Skeletal muscle satellite cell (primary cell): ENCODE data around the gene ENTPD6. TPM values are rescaled to one million over a fixed set of nuclear protein-coding genes. Genes with fewer than 3 reads are reported as not detected.

Experiments used
- H3K27me3 ChIP-seq: 2 replicates; pipeline ENCODE4 v1.7.0; 2013; ENCODE audit warnings: low read length; ENCODE audit not compliant: control insufficient read depth, insufficient read depth
- H3K36me3 ChIP-seq: 2 replicates; pipeline ENCODE4 v1.7.0; 2013; ENCODE audit warnings: mild to moderate bottlenecking, control low read depth, low read length; ENCODE audit not compliant: insufficient read depth
- H3K4me1 ChIP-seq: 2 replicates; pipeline ENCODE4 v1.7.0; 2013; ENCODE audit warnings: low read length; ENCODE audit not compliant: control insufficient read depth, insufficient read depth
- H3K4me2 ChIP-seq: 2 replicates; pipeline ENCODE4 v1.7.0; 2013; ENCODE audit warnings: mild to moderate bottlenecking, low read length
- H3K4me3 ChIP-seq: 2 replicates; pipeline ENCODE4 v1.7.0; 2013; ENCODE audit warnings: low read length
- H3K9ac ChIP-seq: 2 replicates; pipeline ENCODE4 v1.7.0; 2013; ENCODE audit warnings: mild to moderate bottlenecking, low read depth, low read length, moderate library complexity
- H3K9me3 ChIP-seq: replicated peaks from 2 replicates; pipeline ENCODE4 v1.7.0; 2013; ENCODE audit warnings: mild to moderate bottlenecking, control low read depth, low read length
- total RNA-seq: library from RNA; depleted of rRNA; stranded (reverse); fragments of >200 nt; gene quantifications from 2 replicates; pipeline ENCODE4 v1.2.3, GENCODE V29; 2012; rRNA removed

Gene ENTPD6
- total RNA-seq: 75.4 and 76.6 TPM in 2 replicates

- H3K36me3 ChIP-seq: no peaks in the 10 kb centered on the region
- H3K9ac ChIP-seq: peak within 1 kb of the TSS; percentile 86
- H3K4me2 ChIP-seq: peak within 1 kb of the TSS; percentile 99
- peaks cover 37% of the 10 kb centered on the region for H3K4me1 ChIP-seq
- peak within 1 kb of the TSS; percentile 82 for H3K4me3 ChIP-seq
- H3K27me3 ChIP-seq: peaks cover 14% of the 10 kb centered on the region
- H3K9me3 ChIP-seq: no peaks in the 10 kb centered on the region
Measured at GRCh38 chr20:25195014-25195961, at the start of gene ENTPD6. ENTPD6 (plus strand) TSS chr20:25195712; CDS start chr20:25206537, 10,825 bp downstream.

- no peak overlapping the region for H3K9ac ChIP-seq
- peaks cover 10% of the 10 kb centered on the region for H3K4me1 ChIP-seq
- no peaks in the 10 kb centered on the region for H3K36me3 ChIP-seq
- no peak overlapping the region for H3K4me2 ChIP-seq
- H3K4me3 ChIP-seq: no peak overlapping the region
- peaks cover 76% of the 10 kb centered on the region for H3K27me3 ChIP-seq
- H3K9me3 ChIP-seq: no peaks in the 10 kb centered on the region
Measured at GRCh38 chr20:25146976-25147375, 48.5 kb upstream of the ENTPD6 start.

GRCh38 chr20:25147716-25148115, 47.8 kb upstream of the ENTPD6 start:
- Histone ChIP-seq H3K9me3 (no peaks in the 10 kb centered on the region), H3K36me3 (no peaks in the 10 kb centered on the region), H3K9ac (no peak overlapping the region), H3K4me1 (peaks cover 10% of the 10 kb centered on the region), H3K4me3 (no peak overlapping the region), H3K27me3 (peaks cover 74% of the 10 kb centered on the region), H3K4me2 (no peak overlapping the region)

- Histone ChIP-seq H3K4me3 (peak overlapping the region; percentile 62), H3K4me2 (peak overlapping the region; percentile 83), H3K36me3 (no peaks in the 10 kb centered on the region), H3K9me3 (no peaks in the 10 kb centered on the region), H3K9ac (no peak overlapping the region), H3K27me3 (peaks cover 68% of the 10 kb centered on the region), H3K4me1 (peaks cover 10% of the 10 kb centered on the region)
Measured at GRCh38 chr20:25148181-25148981, 47.1 kb upstream of the ENTPD6 start.

- Histone ChIP-seq H3K4me2 (peak overlapping the region; percentile 83), H3K9me3 (no peaks in the 10 kb centered on the region), H3K36me3 (no peaks in the 10 kb centered on the region), H3K4me3 (peak overlapping the region; percentile 62), H3K27me3 (peaks cover 68% of the 10 kb centered on the region), H3K9ac (no peak overlapping the region), H3K4me1 (peaks cover 10% of the 10 kb centered on the region)
Measured at GRCh38 chr20:25148982-25149846, 46.3 kb upstream of the ENTPD6 start.

GRCh38 chr20:25150016-25150415, 45.5 kb upstream of the ENTPD6 start:
- Histone ChIP-seq H3K27me3 (peaks cover 65% of the 10 kb centered on the region), H3K4me2 (no peak overlapping the region), H3K9me3 (no peaks in the 10 kb centered on the region), H3K4me3 (no peak overlapping the region), H3K9ac (no peak overlapping the region), H3K4me1 (peaks cover 10% of the 10 kb centered on the region), H3K36me3 (no peaks in the 10 kb centered on the region)

GRCh38 chr20:25158043-25158442, 37.5 kb upstream of the ENTPD6 start:
- H3K9me3 ChIP-seq: no peaks in the 10 kb centered on the region
- no peak overlapping the region for H3K9ac ChIP-seq
- no peak overlapping the region for H3K4me2 ChIP-seq
- no peaks in the 10 kb centered on the region for H3K4me1 ChIP-seq
- no peak overlapping the region for H3K4me3 ChIP-seq
- no peaks in the 10 kb centered on the region for H3K36me3 ChIP-seq
- H3K27me3 ChIP-seq: peaks cover 40% of the 10 kb centered on the region

- Histone ChIP-seq H3K9ac (no peak overlapping the region), H3K36me3 (no peaks in the 10 kb centered on the region), H3K4me2 (no peak overlapping the region), H3K27me3 (peaks cover 31% of the 10 kb centered on the region), H3K4me3 (no peak overlapping the region), H3K4me1 (no peaks in the 10 kb centered on the region), H3K9me3 (no peaks in the 10 kb centered on the region)
Measured at GRCh38 chr20:25160467-25160866, 35.0 kb upstream of the ENTPD6 start.

GRCh38 chr20:25160897-25161296, 34.6 kb upstream of the ENTPD6 start:
- no peaks in the 10 kb centered on the region for H3K36me3 ChIP-seq
- no peaks in the 10 kb centered on the region for H3K9me3 ChIP-seq
- no peak overlapping the region for H3K9ac ChIP-seq
- H3K4me2 ChIP-seq: no peak overlapping the region
- H3K4me3 ChIP-seq: no peak overlapping the region
- H3K27me3 ChIP-seq: peaks cover 27% of the 10 kb centered on the region
- no peaks in the 10 kb centered on the region for H3K4me1 ChIP-seq

GRCh38 chr20:25165128-25165527, 30.4 kb upstream of the ENTPD6 start:
- Histone ChIP-seq H3K4me1 (no peaks in the 10 kb centered on the region), H3K9ac (no peak overlapping the region), H3K9me3 (no peaks in the 10 kb centered on the region), H3K4me2 (no peak overlapping the region), H3K4me3 (no peak overlapping the region), H3K36me3 (no peaks in the 10 kb centered on the region), H3K27me3 (peaks cover 24% of the 10 kb centered on the region)
